Activated naive CD4-positive, alpha-beta T cell treated with anti-CD3 and anti-CD28 coated beads for 36 hours (primary cell): Measurements from ENCODE around the gene HERC2. TPM values are rescaled to one million over a fixed set of nuclear protein-coding genes. Genes with fewer than 3 reads are reported as not detected.
"Not testable (repeated sequence)": the region's sequence is repeated elsewhere in the genome, so short reads cannot be mapped to it uniquely, and the experiment has no call there.

Experiments
- CTCF ChIA-PET: fragments of 350-600 bp; sonication (Branson Sonifier 250); formaldehyde crosslinking; loops from one replicate; lab custom pipeline; 2021; ENCODE audit warnings: antibody characterized with exemption; lab: Charles Lee
- DNase-seq: peaks from one replicate; pipeline ENCODE4 v3.0.0-alpha.2; 2020
- H3K27ac Mint-ChIP-seq: one replicate; pipeline ENCODE4 v1.8.0; 2021; ENCODE audit warnings: mild to moderate bottlenecking, mixed read lengths
- H3K27me3 Mint-ChIP-seq: one replicate; pipeline ENCODE4 v1.8.0; 2021; ENCODE audit warnings: low read depth, mixed read lengths
- H3K36me3 Mint-ChIP-seq: one replicate; pipeline ENCODE4 v1.8.0; 2021; ENCODE audit warnings: low read depth, mixed read lengths
- H3K4me1 Mint-ChIP-seq: one replicate; pipeline ENCODE4 v1.8.0; 2021; ENCODE audit warnings: low read depth, mixed read lengths
- H3K4me3 Mint-ChIP-seq: one replicate; pipeline ENCODE4 v1.8.0; 2021; ENCODE audit warnings: mild to moderate bottlenecking, moderate library complexity, mixed read lengths
- H3K9me3 Mint-ChIP-seq: one replicate; pipeline ENCODE4 v1.8.0; 2021; ENCODE audit warnings: mixed read lengths
- intact Hi-C: fragments of 100-400 bp; cut with micrococcal nuclease; formaldehyde crosslinking; loops from one replicate; pipeline ENCODE4 v1.15.1; 2023
- total RNA-seq, 2 experiments: library from RNA; stranded (reverse); gene quantifications; one replicate each; pipeline ENCODE4 v1.2.3, GENCODE V29; 2021

HERC2 gene, protein sequence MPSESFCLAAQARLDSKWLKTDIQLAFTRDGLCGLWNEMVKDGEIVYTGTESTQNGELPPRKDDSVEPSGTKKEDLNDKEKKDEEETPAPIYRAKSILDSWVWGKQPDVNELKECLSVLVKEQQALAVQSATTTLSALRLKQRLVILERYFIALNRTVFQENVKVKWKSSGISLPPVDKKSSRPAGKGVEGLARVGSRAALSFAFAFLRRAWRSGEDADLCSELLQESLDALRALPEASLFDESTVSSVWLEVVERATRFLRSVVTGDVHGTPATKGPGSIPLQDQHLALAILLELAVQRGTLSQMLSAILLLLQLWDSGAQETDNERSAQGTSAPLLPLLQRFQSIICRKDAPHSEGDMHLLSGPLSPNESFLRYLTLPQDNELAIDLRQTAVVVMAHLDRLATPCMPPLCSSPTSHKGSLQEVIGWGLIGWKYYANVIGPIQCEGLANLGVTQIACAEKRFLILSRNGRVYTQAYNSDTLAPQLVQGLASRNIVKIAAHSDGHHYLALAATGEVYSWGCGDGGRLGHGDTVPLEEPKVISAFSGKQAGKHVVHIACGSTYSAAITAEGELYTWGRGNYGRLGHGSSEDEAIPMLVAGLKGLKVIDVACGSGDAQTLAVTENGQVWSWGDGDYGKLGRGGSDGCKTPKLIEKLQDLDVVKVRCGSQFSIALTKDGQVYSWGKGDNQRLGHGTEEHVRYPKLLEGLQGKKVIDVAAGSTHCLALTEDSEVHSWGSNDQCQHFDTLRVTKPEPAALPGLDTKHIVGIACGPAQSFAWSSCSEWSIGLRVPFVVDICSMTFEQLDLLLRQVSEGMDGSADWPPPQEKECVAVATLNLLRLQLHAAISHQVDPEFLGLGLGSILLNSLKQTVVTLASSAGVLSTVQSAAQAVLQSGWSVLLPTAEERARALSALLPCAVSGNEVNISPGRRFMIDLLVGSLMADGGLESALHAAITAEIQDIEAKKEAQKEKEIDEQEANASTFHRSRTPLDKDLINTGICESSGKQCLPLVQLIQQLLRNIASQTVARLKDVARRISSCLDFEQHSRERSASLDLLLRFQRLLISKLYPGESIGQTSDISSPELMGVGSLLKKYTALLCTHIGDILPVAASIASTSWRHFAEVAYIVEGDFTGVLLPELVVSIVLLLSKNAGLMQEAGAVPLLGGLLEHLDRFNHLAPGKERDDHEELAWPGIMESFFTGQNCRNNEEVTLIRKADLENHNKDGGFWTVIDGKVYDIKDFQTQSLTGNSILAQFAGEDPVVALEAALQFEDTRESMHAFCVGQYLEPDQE (N-terminal part only)
- 10 to 100 TPM; 26.6 to 31.6 TPM for total RNA-seq

DNA sequence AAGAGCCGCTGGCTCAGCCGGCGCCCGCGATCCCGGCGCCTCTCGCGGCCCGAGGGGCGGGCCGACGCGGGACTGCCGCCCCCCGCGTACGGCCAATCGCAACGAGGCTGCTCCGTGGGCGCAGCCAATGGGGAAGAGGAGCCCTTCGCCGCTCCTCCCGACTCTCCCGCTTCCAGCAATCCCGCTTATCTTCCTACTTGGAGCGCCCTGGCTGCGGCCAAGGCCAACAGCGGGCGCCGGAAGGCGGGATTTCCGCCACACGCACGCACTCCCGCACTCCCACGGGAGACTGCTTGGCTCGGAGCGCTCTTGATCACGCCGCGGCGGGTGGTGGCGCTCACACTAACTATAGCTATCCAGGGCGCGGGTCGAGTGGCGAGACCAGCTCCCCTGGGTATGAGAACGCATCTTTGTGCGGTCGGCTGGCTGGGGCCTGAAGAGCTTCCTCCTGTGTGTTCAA lies at the start of gene HERC2:
TSS of gene HERC2 (minus strand) at position 51 of the 460 bp plus-strand sequence. CDS start 746 bp downstream, outside the sequence.
- peak within 1 kb of the TSS; percentile 88 for H3K27ac Mint-ChIP-seq
- H3K4me1 Mint-ChIP-seq, H3K27me3 Mint-ChIP-seq, DNase-seq, intact Hi-C loops, H3K36me3 Mint-ChIP-seq, CTCF ChIA-PET, H3K9me3 Mint-ChIP-seq: not testable (repeated sequence)
- peak within 1 kb of the TSS; percentile 97 for H3K4me3 Mint-ChIP-seq

DNA sequence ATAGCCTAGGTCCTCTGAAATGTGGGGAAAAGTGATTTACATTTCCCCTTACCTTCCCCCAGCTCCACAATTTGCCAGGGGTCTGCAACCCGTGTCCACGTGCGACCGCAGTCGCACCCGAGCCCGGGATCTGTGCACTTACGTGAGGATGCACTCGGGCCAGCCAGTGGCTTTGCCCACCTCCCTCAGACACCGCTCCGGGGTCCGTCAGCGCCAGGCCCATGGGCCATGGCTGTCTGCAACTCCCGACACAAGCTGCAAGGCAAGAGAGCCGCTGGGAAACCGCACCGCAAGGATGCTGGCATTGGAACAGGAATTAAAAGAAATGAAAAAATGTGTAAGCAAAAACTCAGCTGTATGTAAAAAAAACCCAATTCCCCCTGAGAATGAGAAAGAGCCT lies 43.5 kb upstream of the HERC2 start:
- DNase-seq, intact Hi-C loops, H3K9me3 Mint-ChIP-seq, H3K27me3 Mint-ChIP-seq, H3K4me3 Mint-ChIP-seq, H3K36me3 Mint-ChIP-seq, CTCF ChIA-PET, H3K4me1 Mint-ChIP-seq, H3K27ac Mint-ChIP-seq: not testable (repeated sequence)

DNA sequence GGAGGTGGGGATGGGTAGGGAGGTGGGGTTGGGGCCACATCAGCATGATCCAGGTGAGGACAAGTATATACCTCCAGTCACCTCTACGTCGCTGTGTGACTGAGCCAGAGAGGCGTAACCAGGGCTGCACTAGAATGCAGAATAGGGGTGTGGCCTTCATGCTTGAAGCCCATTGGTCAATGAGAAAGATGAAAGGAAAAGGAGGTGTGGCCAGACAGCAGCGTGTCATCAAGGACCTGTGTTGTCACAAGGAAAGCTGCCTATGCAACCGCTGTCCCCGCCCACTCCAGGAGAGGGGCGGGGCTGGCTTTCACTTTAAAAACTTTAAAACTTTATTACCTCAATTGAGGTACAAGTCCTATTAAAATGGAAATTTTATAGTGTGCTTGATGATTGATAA lies 36.0 kb upstream of the HERC2 start, which contains the start of gene GOLGA6L24:
TSS of gene GOLGA6L24 (minus strand) at position 101 of the 400 bp plus-strand sequence. CDS start at position 40, 61 bp downstream.
- H3K9me3 Mint-ChIP-seq, H3K27ac Mint-ChIP-seq, CTCF ChIA-PET, H3K27me3 Mint-ChIP-seq, intact Hi-C loops, DNase-seq, H3K4me3 Mint-ChIP-seq, H3K4me1 Mint-ChIP-seq, H3K36me3 Mint-ChIP-seq: not testable (repeated sequence)

DNA sequence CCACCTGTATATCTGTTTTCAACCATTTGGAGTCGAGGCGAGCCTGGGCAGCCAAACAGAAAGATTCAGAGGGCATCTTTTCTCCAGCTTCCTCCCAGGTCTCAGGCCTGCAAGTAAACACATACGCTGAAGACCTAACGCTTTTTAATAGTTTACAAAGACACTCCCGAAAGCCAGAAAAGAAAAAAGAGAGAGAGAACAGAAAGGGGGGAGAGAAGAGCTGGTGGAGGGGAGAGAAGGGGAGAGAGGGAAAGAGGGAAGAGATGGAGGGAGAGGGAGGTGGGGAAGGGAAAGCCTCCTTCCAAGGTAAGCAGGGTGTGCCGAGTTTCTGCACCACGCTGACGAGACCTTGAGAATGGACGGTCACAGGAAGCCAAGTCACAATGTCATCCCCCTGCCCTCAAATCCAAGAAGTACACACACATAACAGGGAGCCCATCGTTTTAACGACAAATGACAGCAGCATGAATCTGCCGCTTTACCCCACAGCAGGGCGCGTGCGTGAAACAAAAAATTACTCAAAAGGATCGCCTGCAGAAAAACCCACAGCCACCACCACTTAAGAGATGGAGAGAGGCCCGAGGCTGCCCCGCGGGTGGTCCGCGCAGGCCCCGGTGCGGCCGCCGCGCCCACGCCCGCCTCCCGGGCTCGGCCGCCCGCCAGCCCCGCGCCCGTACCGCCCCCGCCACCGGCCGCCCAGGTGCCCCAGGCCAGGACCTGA lies 461 bp downstream of the HERC2 start:
- H3K27me3 Mint-ChIP-seq, H3K36me3 Mint-ChIP-seq, H3K9me3 Mint-ChIP-seq, H3K4me1 Mint-ChIP-seq, CTCF ChIA-PET, intact Hi-C loops: not testable (repeated sequence)
- Mint-ChIP-seq H3K27ac (peak overlapping the region; percentile 88), H3K4me3 (peak overlapping the region; percentile 97)
- peak; percentile 14 for DNase-seq

DNA sequence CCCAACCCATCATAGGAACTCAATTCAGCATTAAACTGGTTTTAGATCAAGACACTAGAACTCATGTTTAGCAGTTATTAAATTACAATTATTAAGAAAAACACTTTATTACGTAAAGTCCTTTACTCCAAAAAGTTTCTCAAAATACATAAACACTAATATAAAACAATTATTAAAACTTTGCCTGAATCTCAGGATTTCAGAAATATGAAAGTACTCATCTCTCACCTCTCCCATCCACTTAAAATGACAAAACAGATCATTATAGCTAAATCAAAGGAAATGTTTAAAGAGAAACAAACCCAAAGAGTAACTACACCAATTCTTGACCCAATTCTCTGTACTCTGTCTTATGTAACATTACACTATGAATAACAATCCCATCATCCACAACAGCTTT lies 2.3 kb downstream of the HERC2 start:
- CTCF ChIA-PET, H3K4me3 Mint-ChIP-seq, H3K9me3 Mint-ChIP-seq, H3K27me3 Mint-ChIP-seq, H3K4me1 Mint-ChIP-seq, intact Hi-C loops, H3K27ac Mint-ChIP-seq, DNase-seq: not testable (repeated sequence)
- H3K36me3 Mint-ChIP-seq, result peaks cover 17% of the 10 kb centered on the region

DNA sequence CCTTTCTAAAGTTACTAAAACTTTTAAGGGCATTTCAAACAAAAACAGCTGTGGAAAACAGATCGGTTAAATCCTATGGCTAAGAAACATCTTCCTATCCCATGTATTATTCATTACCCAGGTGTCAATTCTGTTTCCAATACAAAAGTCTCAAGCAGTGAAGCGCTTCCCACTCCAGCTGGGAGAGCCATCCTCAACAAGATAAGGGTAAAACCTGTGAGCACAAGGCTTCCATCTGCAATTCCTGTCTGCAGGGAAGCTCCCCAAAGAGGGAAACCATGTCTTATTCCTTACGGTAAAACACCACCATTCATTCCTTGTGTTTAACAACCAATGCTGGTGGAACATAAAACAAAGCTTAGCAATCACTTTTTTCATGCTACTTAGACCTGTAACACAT lies 3.2 kb downstream of the HERC2 start:
- intact Hi-C loops, CTCF ChIA-PET, H3K27me3 Mint-ChIP-seq, H3K27ac Mint-ChIP-seq, H3K4me3 Mint-ChIP-seq, H3K9me3 Mint-ChIP-seq, DNase-seq, H3K4me1 Mint-ChIP-seq: not testable (repeated sequence)
- H3K36me3 Mint-ChIP-seq, result peaks cover 20% of the 10 kb centered on the region

DNA sequence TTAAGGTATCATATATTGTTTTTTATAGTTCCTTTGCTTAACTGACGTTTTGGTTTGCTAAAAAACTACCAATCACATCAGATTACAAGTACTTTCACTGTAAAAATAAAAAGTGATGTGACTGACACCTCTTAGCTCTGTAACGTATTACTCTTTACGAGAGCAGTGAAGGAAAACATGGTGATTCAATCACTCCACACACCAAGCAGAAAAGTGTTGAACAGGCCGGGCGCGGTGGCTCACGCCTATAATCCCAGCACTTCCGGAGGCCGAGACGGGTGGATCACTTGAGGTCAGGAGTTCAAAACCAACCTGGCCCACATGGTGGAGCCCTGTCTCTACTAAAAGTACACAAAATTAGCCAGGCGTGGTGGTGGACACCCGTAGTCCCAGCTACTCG lies 3.9 kb downstream of the HERC2 start:
- intact Hi-C loops, CTCF ChIA-PET: not testable (repeated sequence)

DNA sequence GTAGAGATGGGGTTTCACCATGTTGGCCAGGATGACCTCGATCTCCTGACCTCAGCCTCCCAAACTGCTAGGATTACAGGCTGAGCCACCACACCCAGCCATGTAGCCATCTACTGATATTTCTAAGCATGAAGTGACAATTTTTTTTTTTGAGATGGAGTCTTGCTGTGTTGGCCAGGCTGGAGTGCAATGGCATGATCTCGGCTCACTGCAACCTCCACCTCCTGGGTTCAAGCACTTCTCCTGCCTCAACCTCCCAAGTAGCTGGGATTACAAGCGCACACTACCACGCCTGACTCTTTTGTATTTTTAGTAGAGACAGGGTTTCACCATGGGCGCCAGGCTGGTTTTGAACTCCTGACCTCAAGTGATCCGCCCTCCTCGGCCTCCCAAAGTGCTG lies 5.0 kb downstream of the HERC2 start:
- H3K4me1 Mint-ChIP-seq, H3K27me3 Mint-ChIP-seq, H3K9me3 Mint-ChIP-seq, DNase-seq, H3K27ac Mint-ChIP-seq, intact Hi-C loops, H3K4me3 Mint-ChIP-seq, CTCF ChIA-PET: not testable (repeated sequence)
- H3K36me3 Mint-ChIP-seq, result peaks cover 24% of the 10 kb centered on the region

More for the DNA sequence above, 3.9 kb downstream of the HERC2 start:
- DNase-seq, H3K27ac Mint-ChIP-seq, H3K4me1 Mint-ChIP-seq, H3K9me3 Mint-ChIP-seq, H3K27me3 Mint-ChIP-seq, H3K4me3 Mint-ChIP-seq: not testable (repeated sequence)
- H3K36me3 Mint-ChIP-seq, result peaks cover 22% of the 10 kb centered on the region

DNA sequence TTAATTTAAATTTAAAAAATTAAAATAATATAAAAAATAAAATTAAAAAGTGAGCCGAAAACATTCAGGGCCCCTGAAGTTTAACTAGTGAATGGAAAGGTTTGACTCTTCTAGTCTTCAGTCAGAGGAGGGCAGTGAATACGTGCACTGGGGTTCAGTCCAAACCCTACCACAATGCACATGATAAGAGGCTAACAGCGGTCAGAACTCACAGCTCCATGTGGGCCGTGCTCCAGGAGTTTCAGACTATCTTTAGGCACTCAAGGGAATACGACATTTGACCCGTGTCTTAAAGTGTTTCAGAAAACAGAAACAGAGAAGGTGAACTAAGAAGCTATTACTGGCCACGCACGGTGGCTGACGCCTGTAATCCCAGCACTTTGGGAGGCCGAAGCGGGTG lies 11.5 kb downstream of the HERC2 start:
- DNase-seq, intact Hi-C loops, H3K27ac Mint-ChIP-seq, H3K4me3 Mint-ChIP-seq, H3K9me3 Mint-ChIP-seq, H3K4me1 Mint-ChIP-seq, H3K27me3 Mint-ChIP-seq, CTCF ChIA-PET: not testable (repeated sequence)
- peaks cover 39% of the 10 kb centered on the region for H3K36me3 Mint-ChIP-seq

DNA sequence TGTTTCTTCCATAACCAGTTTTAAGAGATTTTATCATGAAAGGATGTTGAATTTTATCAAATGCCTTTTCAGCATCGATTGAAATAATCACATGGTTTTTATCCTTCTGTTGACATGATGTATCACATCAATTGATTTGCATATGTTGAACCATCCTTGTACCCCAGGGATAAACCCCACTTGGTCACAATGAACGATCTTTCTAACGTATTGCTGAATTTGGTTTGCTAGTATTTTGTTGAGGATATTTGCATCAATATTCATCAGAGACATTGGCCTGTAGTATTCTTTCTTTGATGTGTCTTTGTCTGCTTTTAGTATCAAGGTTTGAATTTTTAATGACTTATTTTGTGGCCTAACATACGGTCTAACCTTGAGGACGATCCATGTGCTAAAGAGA lies 13.3 kb downstream of the HERC2 start:
- H3K9me3 Mint-ChIP-seq, H3K4me1 Mint-ChIP-seq, H3K27me3 Mint-ChIP-seq, DNase-seq, CTCF ChIA-PET, H3K4me3 Mint-ChIP-seq, intact Hi-C loops, H3K27ac Mint-ChIP-seq: not testable (repeated sequence)
- peaks cover 29% of the 10 kb centered on the region for H3K36me3 Mint-ChIP-seq

DNA sequence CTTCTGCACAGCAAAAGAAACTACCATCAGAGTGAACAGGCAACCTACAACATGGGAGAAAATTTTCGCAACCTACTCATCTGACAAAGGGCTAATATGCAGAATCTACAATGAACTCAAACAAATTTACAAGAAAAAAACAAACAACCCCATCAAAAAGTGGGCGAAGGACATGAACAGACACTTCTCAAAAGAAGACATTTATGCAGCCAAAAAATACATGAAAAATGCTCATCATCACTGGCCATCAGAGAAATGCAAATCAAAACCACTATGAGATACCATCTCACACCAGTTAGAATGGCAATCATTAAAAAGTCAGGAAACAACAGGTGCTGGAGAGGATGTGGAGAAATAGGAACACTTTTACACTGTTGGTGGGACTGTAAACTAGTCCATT lies 16.3 kb downstream of the HERC2 start:
- H3K4me3 Mint-ChIP-seq, intact Hi-C loops, DNase-seq, H3K9me3 Mint-ChIP-seq, H3K27me3 Mint-ChIP-seq, H3K4me1 Mint-ChIP-seq, CTCF ChIA-PET, H3K27ac Mint-ChIP-seq: not testable (repeated sequence)
- peaks cover 26% of the 10 kb centered on the region for H3K36me3 Mint-ChIP-seq
